ENCODE measurements around the gene ATXN7L3B.

ATXN7L3B gene

DNA sequence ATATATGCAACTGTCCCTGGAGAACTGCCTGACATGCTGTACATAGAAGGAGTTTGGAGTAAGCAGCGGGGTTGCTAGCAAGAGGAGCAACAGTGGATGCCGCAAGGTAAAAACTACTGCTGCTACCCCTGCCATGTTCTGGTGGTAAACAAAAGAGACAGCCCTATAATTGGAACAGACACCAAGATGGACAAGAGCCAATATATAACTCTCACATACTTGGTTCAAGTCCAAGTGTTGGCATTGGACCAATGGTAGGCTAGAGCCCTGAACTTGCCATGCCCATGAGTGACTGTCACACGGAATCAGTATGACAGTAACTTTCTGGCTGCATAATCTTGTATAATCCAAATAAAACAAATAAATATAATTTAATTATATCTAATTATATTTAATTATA lies 13.7 kb downstream of the ATXN7L3B start:
- H3K4me3 ChIP-seq (replicated peaks; ENCODE audit: low read depth, low read length): no peak overlapping the region
- no peak for DNase-seq (ENCODE audit: low read depth)
- no peak for TF ChIP-seq CTCF (IDR thresholded peaks at IDR 0.05; ENCODE audit: low read length, missing control alignments)

DNA sequence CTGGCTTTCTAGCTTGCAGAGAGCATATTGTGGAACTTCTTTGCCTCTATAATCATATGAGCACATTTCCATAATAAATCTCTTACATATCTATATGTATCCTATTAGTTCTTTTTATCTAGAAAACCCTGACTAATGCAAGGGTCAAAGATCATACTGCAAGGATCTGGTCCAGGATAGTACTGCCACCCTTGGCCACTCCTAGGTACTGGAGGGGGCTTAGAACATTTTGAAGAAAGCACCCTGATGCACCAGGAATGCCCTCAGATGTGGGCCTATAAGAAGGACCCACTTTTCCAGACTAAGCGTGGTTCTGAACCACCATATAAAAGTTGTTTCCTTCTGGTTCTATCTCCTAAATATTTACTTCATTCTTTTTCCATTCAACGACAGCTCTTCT lies 14.6 kb downstream of the ATXN7L3B start:
- TF ChIP-seq CTCF (IDR thresholded peaks at IDR 0.05; ENCODE audit: low read length, missing control alignments): no peak
- H3K4me3 ChIP-seq (replicated peaks; ENCODE audit: low read depth, low read length): no peak overlapping the region
- DNase-seq (ENCODE audit: low read depth): no peak

- no peak overlapping the region for H3K4me3 ChIP-seq (replicated peaks; ENCODE audit: low read depth, low read length)
- TF ChIP-seq CTCF (IDR thresholded peaks at IDR 0.05; ENCODE audit: low read length, missing control alignments): no peak
- DNase-seq (ENCODE audit: low read depth): no peak
Measured at GRCh38 chr12:74559728-74560127, 22.1 kb downstream of the ATXN7L3B start.

DNA sequence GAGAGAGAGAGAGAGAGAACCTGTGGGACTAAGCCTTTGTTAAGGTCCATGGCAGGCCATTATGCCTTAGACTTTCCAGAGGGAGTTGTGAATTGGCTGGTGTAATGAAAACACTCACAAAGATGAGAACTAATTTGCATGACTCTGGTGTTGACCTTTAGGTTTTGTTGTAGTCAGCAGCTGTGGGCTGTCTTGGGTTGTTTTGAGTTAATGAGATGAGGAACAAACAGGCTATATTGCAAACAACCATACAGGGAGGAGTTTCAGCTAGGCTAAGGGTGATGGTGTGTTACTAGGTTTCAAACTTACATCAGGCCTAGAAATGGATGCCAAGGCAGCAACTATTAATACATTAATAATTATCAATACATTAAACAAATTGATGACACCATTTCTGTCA lies 26.3 kb downstream of the ATXN7L3B start:
- TF ChIP-seq CTCF (IDR thresholded peaks at IDR 0.05; ENCODE audit: low read length, missing control alignments): no peak
- no peak for DNase-seq (ENCODE audit: low read depth)
- no peak overlapping the region for H3K4me3 ChIP-seq (replicated peaks; ENCODE audit: low read depth, low read length)

DNA sequence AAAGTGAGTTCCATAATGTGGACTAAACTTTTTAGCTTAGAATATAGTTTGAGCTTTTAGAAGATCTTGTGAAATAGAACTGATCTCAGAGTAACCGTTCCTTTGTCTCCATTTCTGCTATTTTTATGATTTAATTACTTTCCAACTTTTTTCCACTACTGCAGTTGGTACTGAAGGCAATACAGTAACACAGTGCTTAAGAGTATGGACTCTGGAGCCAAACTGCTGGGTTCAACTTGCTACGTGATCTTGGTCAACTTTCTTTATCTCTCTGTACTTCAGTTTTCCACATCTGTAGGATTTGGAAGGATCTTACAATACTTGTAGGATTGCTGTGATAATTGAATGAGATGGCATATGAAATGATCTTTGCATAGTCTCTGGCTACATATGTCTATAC lies 40.9 kb downstream of the ATXN7L3B start:
- DNase-seq (ENCODE audit: low read depth): no peak
- H3K4me3 ChIP-seq (replicated peaks; ENCODE audit: low read depth, low read length): no peak overlapping the region
- TF ChIP-seq CTCF (IDR thresholded peaks at IDR 0.05; ENCODE audit: low read length, missing control alignments): no peak

DNA sequence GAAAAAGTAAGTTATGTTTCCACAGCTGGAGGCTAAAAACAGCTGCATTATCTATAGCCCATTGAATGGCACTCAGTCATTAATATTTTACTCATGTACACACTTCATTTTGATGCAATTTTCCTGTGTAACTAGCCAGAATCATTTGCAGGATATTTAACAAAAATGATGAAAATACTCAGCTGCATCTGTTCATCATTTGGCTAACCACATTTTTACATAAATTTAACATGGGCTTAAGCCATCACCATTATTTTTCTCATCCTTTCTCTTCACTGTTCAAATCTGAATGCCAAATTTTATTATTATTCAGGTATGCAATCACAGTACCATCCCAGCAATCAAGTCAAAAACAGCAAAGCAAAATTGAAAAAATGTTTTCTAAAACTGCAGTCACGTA lies 41.8 kb downstream of the ATXN7L3B start:
- DNase-seq (ENCODE audit: low read depth): no peak
- H3K4me3 ChIP-seq (replicated peaks; ENCODE audit: low read depth, low read length): no peak overlapping the region
- no peak for TF ChIP-seq CTCF (IDR thresholded peaks at IDR 0.05; ENCODE audit: low read length, missing control alignments)

DNA sequence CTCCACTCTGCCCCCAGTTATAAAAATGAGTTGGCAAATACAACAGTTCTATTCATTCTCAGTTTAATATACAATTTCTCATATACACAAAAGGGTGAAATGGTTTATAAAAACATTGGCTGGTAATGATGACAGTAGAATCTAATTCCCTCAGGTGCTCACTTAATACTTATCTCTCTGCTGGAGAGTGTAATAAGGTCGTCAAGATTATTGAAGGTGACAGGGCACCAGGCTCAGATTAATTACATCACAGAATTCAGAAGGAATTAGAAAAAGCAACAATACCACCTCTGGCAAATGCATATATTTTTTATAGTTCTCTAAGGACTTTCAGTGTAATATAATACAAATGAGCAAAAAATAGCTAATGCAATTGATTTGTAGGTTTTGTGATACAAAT lies 42.3 kb downstream of the ATXN7L3B start:
- no peak for TF ChIP-seq CTCF (IDR thresholded peaks at IDR 0.05; ENCODE audit: low read length, missing control alignments)
- no peak for DNase-seq (ENCODE audit: low read depth)

More for the DNA sequence above, 42.3 kb downstream of the ATXN7L3B start:
- no peak overlapping the region for H3K4me3 ChIP-seq (replicated peaks; ENCODE audit: low read depth, low read length)
